ENCODE measurements around the gene RHEX.
"Not testable (repeated sequence)": the region's sequence is repeated elsewhere in the genome, so short reads cannot be mapped to it uniquely, and the experiment has no call there.

Gene RHEX

GRCh38 chr1:206052919-206053610, at the start of gene RHEX:
Gene RHEX, plus strand, starts transcription at chr1:206053173. Its CDS starts 44,656 bp downstream, at chr1:206097829.
- not testable (repeated sequence) for DNase-seq

GRCh38 chr1:206003854-206004800, 48.8 kb upstream of the RHEX start:
- no peak for DNase-seq

- DNase-seq = no peak
Observed at GRCh38 chr1:206004826-206005225, 48.1 kb upstream of the RHEX start.

- no peak for DNase-seq
Observed at GRCh38 chr1:206005234-206005633, 47.7 kb upstream of the RHEX start.

GRCh38 chr1:206005778-206006180, 47.2 kb upstream of the RHEX start:
- no peak for DNase-seq

DNA sequence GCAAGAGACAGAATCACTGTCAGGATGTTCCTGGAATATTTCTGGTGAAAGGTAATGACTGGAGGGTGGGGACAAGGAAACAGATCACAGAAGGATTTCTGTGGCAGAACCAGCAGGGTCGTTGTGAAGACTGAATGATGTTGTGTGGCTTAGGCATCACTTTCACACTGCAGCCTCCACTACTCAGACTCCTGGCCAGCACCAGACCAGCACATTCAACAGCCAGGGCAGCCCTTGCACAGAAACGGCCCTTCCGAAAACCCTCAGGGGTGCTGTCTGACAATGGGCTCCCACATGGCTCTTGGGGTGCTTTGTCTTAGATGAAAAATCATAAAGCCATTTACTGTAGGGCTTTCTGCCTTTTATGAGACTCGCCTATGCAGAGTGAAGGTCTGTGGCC, 46.0 kb upstream of the RHEX start:
- no peak for DNase-seq

- no peak for DNase-seq
Observed at GRCh38 chr1:206010060-206010459, 42.9 kb upstream of the RHEX start.

GRCh38 chr1:206011057-206011456, 41.9 kb upstream of the RHEX start:
- no peak for DNase-seq

GRCh38 chr1:206012086-206012859, 40.7 kb upstream of the RHEX start:
- peak; percentile 62 for DNase-seq

- no peak for DNase-seq
Observed at GRCh38 chr1:206013026-206013795, 39.8 kb upstream of the RHEX start.

- DNase-seq = no peak
Observed at GRCh38 chr1:206014601-206015000, 38.4 kb upstream of the RHEX start.

GRCh38 chr1:206015071-206015470, 37.9 kb upstream of the RHEX start:
- DNase-seq = no peak

- no peak for DNase-seq
Observed at GRCh38 chr1:206020393-206021007, 32.5 kb upstream of the RHEX start.

- no peak for DNase-seq
Observed at GRCh38 chr1:206021008-206021625, 31.9 kb upstream of the RHEX start.

- DNase-seq = no peak
Observed at GRCh38 chr1:206021626-206022365, 31.2 kb upstream of the RHEX start.

DNA sequence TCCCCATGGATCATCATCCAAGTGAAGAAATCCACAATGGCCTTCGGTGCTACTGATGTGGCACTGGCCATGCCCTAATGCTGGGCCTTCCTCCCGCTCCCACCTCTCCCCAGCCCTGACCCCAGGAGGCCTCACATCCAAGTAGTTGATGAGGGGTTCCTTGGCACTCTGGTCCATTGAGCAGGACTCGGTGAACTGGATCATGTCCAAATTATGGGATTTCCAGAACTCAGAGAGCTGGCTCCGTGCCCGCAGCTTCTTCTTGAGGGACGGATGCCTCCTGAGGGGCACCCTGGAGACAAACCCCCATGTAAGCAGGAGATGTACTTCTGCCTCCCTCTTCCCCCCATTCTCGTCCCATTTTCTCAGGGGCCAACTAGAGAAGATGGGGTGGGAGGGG, 30.2 kb upstream of the RHEX start:
- no peak for DNase-seq

GRCh38 chr1:206023695-206024094, 29.3 kb upstream of the RHEX start, which contains the start of gene CTSE:
Gene CTSE, minus strand, starts transcription at chr1:206023895. Its CDS starts 104 bp downstream, at chr1:206023791.
- no peak for DNase-seq

GRCh38 chr1:206025283-206025820, 27.6 kb upstream of the RHEX start:
- no peak for DNase-seq

DNA sequence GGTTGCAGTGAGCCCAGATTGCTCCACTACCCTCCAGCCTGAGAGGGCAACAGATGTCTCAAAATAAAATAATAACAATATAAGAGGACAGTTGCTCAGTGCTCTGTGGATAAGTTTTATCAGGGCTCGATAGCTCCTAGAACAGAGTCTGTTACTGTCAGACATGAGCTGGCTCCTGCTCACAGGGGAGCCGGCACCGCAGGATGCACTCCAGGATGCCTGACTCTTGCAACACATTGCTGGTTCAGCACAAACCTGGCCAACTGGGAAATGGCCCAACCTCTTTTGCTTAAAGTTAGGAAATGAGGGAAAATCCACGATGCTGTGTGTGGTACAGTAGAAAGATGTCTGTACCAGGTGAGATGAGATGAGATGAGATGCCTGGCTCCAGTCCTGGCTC, 23.5 kb upstream of the RHEX start:
- no peak for DNase-seq

DNA sequence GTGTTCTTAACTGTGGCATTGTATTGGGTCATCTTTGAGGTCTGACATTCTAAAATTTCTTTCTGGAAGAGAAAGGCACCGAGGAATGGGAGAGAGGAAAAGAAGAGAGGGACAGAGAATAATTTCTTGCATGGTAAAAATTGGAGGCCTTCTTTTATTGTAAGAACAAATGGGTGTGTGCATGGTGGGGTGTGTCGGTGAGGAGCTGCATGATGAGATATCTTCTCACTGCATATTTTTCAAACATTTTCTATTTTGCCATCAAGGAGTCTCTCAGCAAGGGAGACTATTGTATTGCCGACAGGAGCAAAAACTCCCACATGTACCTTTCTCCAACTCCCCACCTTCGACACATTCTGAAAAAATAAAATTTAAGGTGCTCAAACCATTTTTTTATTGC, 22.8 kb upstream of the RHEX start:
- no peak for DNase-seq
